Transverse colon (tissue), 4 donors: ENCODE results near the gene TTYH3. TPM values are rescaled to one million over a fixed set of nuclear protein-coding genes. Genes with fewer than 3 reads are reported as not detected.

Source experiments
- DNase-seq: peaks from one replicate; pipeline ENCODE4 v3.0.0-alpha.2; 2019
- H3K27ac ChIP-seq, 4 donors: fragments of 200-600 bp; sonication (generic); 2 replicates each; pipeline ENCODE4 v1.5.1; 2016 to 2018; ENCODE audit warnings: inconsistent platforms in 4 of 4
- H3K27me3 ChIP-seq: fragments of 200-600 bp; sonication (generic); 2 replicates; pipeline ENCODE4 v1.5.1; 2017; ENCODE audit warnings: inconsistent platforms
- H3K36me3 ChIP-seq, 4 donors: fragments of 200-600 bp; sonication (generic); 2 replicates each; pipeline ENCODE4 v1.5.1; 2017 to 2019; ENCODE audit warnings: inconsistent platforms in 4 of 4
- H3K4me1 ChIP-seq, 4 donors: fragments of 200-600 bp; sonication (generic); 2 replicates each; pipeline ENCODE4 v1.5.1; 2017 to 2020; ENCODE audit warnings: inconsistent platforms in 4 of 4
- H3K4me3 ChIP-seq, 4 donors: fragments of 200-600 bp; sonication (generic); 1 replicate in 1 of 4; 2 replicates in 3 of 4; pipeline versions ENCODE4 v1.5.1 to v1.6.1; 2017 to 2019; ENCODE audit warnings: inconsistent platforms in 4 of 4
- H3K9me3 ChIP-seq, 2 donors: fragments of 200-600 bp; sonication (generic); 2 replicates each; pipeline ENCODE4 v1.5.1; 2017 to 2019; ENCODE audit warnings: inconsistent platforms in 2 of 2
- CTCF ChIP-seq, 5 experiments: fragments of 200-600 bp in 3 of 5; fragments of 450-650 bp in 2 of 5; sonication (generic) in 3 of 5; IDR thresholded peaks; 1 replicate in 2 of 5; 2 replicates in 3 of 5; pipeline ENCODE4 v1.5.1; 2016 to 2017; ENCODE audit warnings: antibody characterized with exemption in 5 of 5, inconsistent platforms in 3 of 5, mild to moderate bottlenecking in 2 of 5, moderate library complexity in 1 of 5
- EP300 ChIP-seq: sonication (generic); formaldehyde crosslinking; IDR thresholded peaks from one replicate; pipeline ENCODE4 v1.6.1; 2017; ENCODE audit warnings: antibody characterized with exemption, low read depth
- POLR2A ChIP-seq: fragments of 450-650 bp; IDR thresholded peaks from one replicate; pipeline ENCODE4 v1.6.1; 2016; ENCODE audit warnings: antibody characterized with exemption, mild to moderate bottlenecking, moderate library complexity
- POLR2AphosphoS5 ChIP-seq, 3 donors: sonication (generic); formaldehyde crosslinking; IDR thresholded peaks; one replicate each; pipeline ENCODE4 v1.6.1; 2016; ENCODE audit warnings: antibody characterized with exemption in 3 of 3
- WGBS, 2 donors: methylation state at CpG; one replicate each; pipeline ENCODE4 v1.1.5; 2018; ENCODE audit warnings: low coverage in 1 of 2; 5-methylcytosine and 5-hydroxymethylcytosine counted together
- in situ Hi-C, 4 donors: fragments of 200-750 bp; cut with MboI; loops; one replicate each; pipeline versions ENCODE4 v1.15.0 to v1.15.1; 2017; ENCODE audit warnings: low sequenced_read_pairs in 3 of 4, low pct_ligation_motif_present in 1 of 4, low pct_unique_long_range_greater_than_20kb in 1 of 4
- intact Hi-C: fragments of 100-400 bp; cut with DNase I; formaldehyde crosslinking; loops from one replicate; pipeline ENCODE4 v1.15.1; 2023; ENCODE audit warnings: low total_unique reads
- total RNA-seq, 4 donors: library from RNA; depleted of rRNA; stranded (reverse); fragments of >200 nt; gene quantifications; one replicate each; pipeline ENCODE4 v1.1.0, GENCODE V29; 2016

TTYH3 gene
- total RNA-seq, 4 donors from 2014 or later = 11.2 to 43.6 (median 23.0) TPM

DNA sequence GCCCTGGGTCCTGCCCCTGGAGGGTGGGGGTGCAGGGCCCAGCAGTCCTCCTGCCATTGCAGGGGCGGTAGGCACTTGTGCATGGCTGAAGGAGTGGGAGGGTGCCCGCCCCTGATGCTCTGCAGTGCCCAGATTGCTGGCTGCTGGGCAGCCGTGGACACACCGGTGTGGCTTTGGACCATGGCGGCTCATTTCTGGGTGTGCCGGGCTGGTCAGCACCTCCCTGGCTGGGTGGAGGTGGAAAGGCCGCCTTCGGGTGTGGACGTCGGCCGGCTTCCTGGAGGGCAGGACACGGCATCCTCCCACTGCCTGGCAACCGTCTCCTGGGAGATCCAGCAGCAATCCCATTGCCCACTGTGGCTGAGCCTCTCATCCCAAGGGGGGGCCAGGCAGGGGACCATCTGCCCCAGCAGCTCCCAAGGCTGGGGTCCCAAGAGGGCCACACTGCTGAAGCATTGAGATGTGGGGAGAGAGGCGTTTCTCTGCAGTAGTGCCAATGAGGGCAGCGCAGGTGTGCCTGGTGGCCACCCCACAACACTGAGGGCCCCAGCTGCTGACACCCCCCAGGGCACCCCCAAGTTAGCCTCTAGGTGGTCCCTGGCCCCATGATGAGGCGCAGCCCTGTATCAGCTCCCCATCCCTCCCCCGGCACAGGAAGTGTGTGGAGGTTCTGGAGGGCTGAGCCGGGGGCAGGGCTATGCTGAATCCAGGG, 12.9 kb downstream of the TTYH3 start:
- peaks cover 17 to 32% (median 25%) of the 10 kb centered on the region in 4 donors for H3K4me1 ChIP-seq
- no peak overlapping the region for H3K4me3 ChIP-seq
- TF ChIP-seq POLR2A = no peak
- no peak for TF ChIP-seq EP300
- no peak for TF ChIP-seq POLR2AphosphoS5 (IDR thresholded peaks at IDR 0.05)
- DNase-seq = no peak
- H3K27ac ChIP-seq = no peak overlapping the region
- no peaks in the 10 kb centered on the region for H3K9me3 ChIP-seq
- H3K36me3 ChIP-seq = no peaks in the 10 kb centered on the region
- 76% methylated on average over 13 of the region's 18 CpGs; no CpG with 5 or more reads in 1 of the 2 donors for WGBS, 2 donors
- intact Hi-C loops = no loop called here
- in situ Hi-C loops = no loop called here
- no peaks in the 10 kb centered on the region for H3K27me3 ChIP-seq

DNA sequence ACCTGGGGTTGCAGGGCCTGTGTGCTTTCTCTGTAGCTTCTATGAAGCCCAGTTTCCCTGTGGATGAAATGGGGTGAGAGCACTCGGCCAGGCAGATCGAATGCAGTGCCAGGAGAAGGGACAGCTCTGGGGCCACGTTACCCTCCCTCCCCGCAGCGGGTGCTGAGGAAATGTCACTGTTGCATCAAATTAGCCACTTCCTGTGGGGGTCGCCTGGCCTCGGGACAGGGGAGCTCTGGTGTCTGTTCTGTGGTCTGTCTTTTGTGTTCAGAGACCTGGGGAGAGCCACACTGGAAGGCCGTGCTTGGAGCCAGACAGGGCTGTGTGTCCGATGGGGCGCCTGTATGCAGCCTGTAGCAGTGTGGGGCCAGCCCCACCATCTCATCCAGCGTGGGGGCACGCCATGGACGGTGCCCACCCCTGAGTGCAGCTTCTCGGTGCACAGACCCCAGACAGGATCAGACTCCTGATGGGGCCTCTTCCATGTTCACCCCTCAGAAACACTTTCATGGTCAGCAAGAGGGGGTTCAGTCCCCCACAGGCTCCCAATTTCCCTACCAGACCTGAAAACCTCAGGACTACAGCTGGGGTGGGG, 13.6 kb downstream of the TTYH3 start:
- H3K4me1 ChIP-seq = peaks cover 16 to 28% (median 22%) of the 10 kb centered on the region in 4 donors
- no peaks in the 10 kb centered on the region for H3K9me3 ChIP-seq
- H3K4me3 ChIP-seq = no peak overlapping the region
- no peaks in the 10 kb centered on the region for H3K27me3 ChIP-seq
- intact Hi-C loops = no loop called here
- no peaks in the 10 kb centered on the region for H3K36me3 ChIP-seq
- no peak for DNase-seq
- in situ Hi-C loops = no loop called here
- 66% methylated on average over 14 of the region's 14 CpGs; no CpG with 5 or more reads in 1 of the 2 donors for WGBS, 2 donors
- no peak overlapping the region for H3K27ac ChIP-seq
- no peak for TF ChIP-seq EP300
- no peak for TF ChIP-seq POLR2A
- no peak for TF ChIP-seq CTCF (IDR thresholded peaks at IDR 0.05)
- no peak for TF ChIP-seq POLR2AphosphoS5 (IDR thresholded peaks at IDR 0.05)

GRCh38 chr7:2646336-2646679, 14.5 kb downstream of the TTYH3 start:
- intact Hi-C loops (no loop called here), in situ Hi-C loops (no loop called here)
- no peak overlapping the region for H3K27ac ChIP-seq
- peaks cover 7 to 18% (median 12%) of the 10 kb centered on the region in 4 donors for H3K4me1 ChIP-seq
- WGBS, 2 donors = 83% methylated on average over 8 of the region's 10 CpGs; no CpG with 5 or more reads in 1 of the 2 donors
- H3K9me3 ChIP-seq = no peaks in the 10 kb centered on the region
- TF ChIP-seq EP300 = no peak
- TF ChIP-seq CTCF (IDR thresholded peaks at IDR 0.05) = no peak
- no peak for TF ChIP-seq POLR2A
- TF ChIP-seq POLR2AphosphoS5 (IDR thresholded peaks at IDR 0.05) = no peak
- no peak overlapping the region for H3K4me3 ChIP-seq
- DNase-seq = no peak
- H3K27me3 ChIP-seq = no peaks in the 10 kb centered on the region
- no peaks in the 10 kb centered on the region for H3K36me3 ChIP-seq

- no peak overlapping the region for H3K27ac ChIP-seq
- no peak for DNase-seq
- H3K9me3 ChIP-seq = no peaks in the 10 kb centered on the region
- 91% methylated on average over 62 of the region's 73 CpGs; no CpG with 5 or more reads in 1 of the 2 donors for WGBS, 2 donors
- H3K27me3 ChIP-seq = no peaks in the 10 kb centered on the region
- TF ChIP-seq POLR2A = no peak
- no peak for TF ChIP-seq POLR2AphosphoS5 (IDR thresholded peaks at IDR 0.05)
- no peak for TF ChIP-seq EP300
- no peak for TF ChIP-seq CTCF (IDR thresholded peaks at IDR 0.05)
- intact Hi-C loops (no loop called here), in situ Hi-C loops (no loop called here)
- no peak overlapping the region for H3K4me3 ChIP-seq
- H3K4me1 ChIP-seq = peaks cover 3 to 13% (median 8%) of the 10 kb centered on the region in 4 donors
- H3K36me3 ChIP-seq = no peaks in the 10 kb centered on the region
Measured at GRCh38 chr7:2646680-2647571, 15.1 kb downstream of the TTYH3 start.
